Hippocampal formation (tissue), 2 donors: Measurements from ENCODE around the gene RHOU.
"Not testable (repeated sequence)": the region's sequence is repeated elsewhere in the genome, so short reads cannot be mapped to it uniquely, and the experiment has no call there.

Experiments
- DNase-seq, 2 donors: peaks; one replicate each; lab custom pipeline; 2025; lab: John Stamatoyannopoulos, UW

RHOU gene

GRCh38 chr1:228758447-228758846 is 23.2 kb downstream of the RHOU start:
- no peak for DNase-seq

- no peak for DNase-seq
Observed at GRCh38 chr1:228760979-228761378, 25.7 kb downstream of the RHOU start.

- DNase-seq: no peak
Observed at GRCh38 chr1:228763561-228763960, 28.3 kb downstream of the RHOU start.

- DNase-seq: no peak
Observed at GRCh38 chr1:228765168-228765946, 30.1 kb downstream of the RHOU start.

- no peak for DNase-seq
Observed at GRCh38 chr1:228766788-228767187, 31.5 kb downstream of the RHOU start.

GRCh38 chr1:228767636-228768354 is 32.5 kb downstream of the RHOU start:
- DNase-seq: no peak

- no peak for DNase-seq
Observed at GRCh38 chr1:228768355-228769000, 33.2 kb downstream of the RHOU start.

- DNase-seq: no peak
Observed at GRCh38 chr1:228770779-228771223, 35.5 kb downstream of the RHOU start.

GRCh38 chr1:228772516-228773212 is 37.4 kb downstream of the RHOU start:
- no peak for DNase-seq

GRCh38 chr1:228775946-228776345 is 40.7 kb downstream of the RHOU start:
- DNase-seq: not testable (repeated sequence)

- no peak for DNase-seq
Observed at GRCh38 chr1:228776449-228776848, 41.2 kb downstream of the RHOU start.

GRCh38 chr1:228777236-228777635 is 42.0 kb downstream of the RHOU start:
- no peak for DNase-seq

GRCh38 chr1:228778026-228778425 is 42.7 kb downstream of the RHOU start:
- DNase-seq: no peak

GRCh38 chr1:228778466-228778865 is 43.2 kb downstream of the RHOU start:
- no peak for DNase-seq

- DNase-seq: no peak
Observed at GRCh38 chr1:228778961-228779360, 43.7 kb downstream of the RHOU start.

GRCh38 chr1:228781161-228781808 is 46.0 kb downstream of the RHOU start:
- DNase-seq: no peak

- no peak for DNase-seq
Observed at GRCh38 chr1:228781809-228782661, 46.8 kb downstream of the RHOU start.

GRCh38 chr1:228782662-228783417 is 47.6 kb downstream of the RHOU start:
- no peak for DNase-seq

GRCh38 chr1:228783418-228784040 is 48.2 kb downstream of the RHOU start:
- DNase-seq: no peak
